B cell (primary cell): ENCODE results near the gene RSPO4. TPM values are rescaled to one million over a fixed set of nuclear protein-coding genes. Genes with fewer than 3 reads are reported as not detected.

Source experiments
- ATAC-seq: fragments of 200-7000 bp; cut with Tn5 transposase; one replicate; pipeline ENCODE4 v1.10.0; 2021; ENCODE audit warnings: low read depth, mild to moderate bottlenecking, moderate number of reproducible peaks, moderate library complexity
- CTCF ChIA-PET: fragments of 350-600 bp; sonication (Branson Sonifier 250); formaldehyde crosslinking; loops from one replicate; lab custom pipeline; 2021; ENCODE audit warnings: antibody characterized with exemption, inconsistent platforms; lab: Charles Lee
- POLR2A ChIA-PET: fragments of 350-600 bp; sonication (Branson Sonifier 250); formaldehyde crosslinking; loops from one replicate; lab custom pipeline; 2021; ENCODE audit warnings: antibody characterized with exemption; lab: Charles Lee
- DNase-seq: peaks from one replicate; pipeline ENCODE4 v3.0.0; 2013
- H2AFZ ChIP-seq: 2 replicates; pipeline ENCODE4 v1.6.1; 2012; ENCODE audit warnings: mild to moderate bottlenecking, low read depth, low read length; ENCODE audit not compliant: insufficient read depth, poor library complexity, severe bottlenecking
- H3K27ac ChIP-seq, 2 donors: 1 replicate in 1 of 2; 2 replicates in 1 of 2; pipeline ENCODE4 v1.5.1; 2012 to 2013; ENCODE audit warnings: low read length in 2 of 2, mild to moderate bottlenecking in 2 of 2, moderate library complexity in 1 of 2
- H3K27me3 ChIP-seq, 4 experiments: fragments of 200-600 bp in 1 of 4; sonication (generic) in 1 of 4; replicated peaks in 1 of 4; 1 replicate in 2 of 4; 2 replicates in 2 of 4; pipeline versions ENCODE4 v1.6.1 to v1.7.0; 2013 to 2016; ENCODE audit warnings: low read length in 3 of 4, mild to moderate bottlenecking in 2 of 4, mixed read lengths in 1 of 4, moderate library complexity in 1 of 4; ENCODE audit not compliant: insufficient read depth in 4 of 4, control insufficient read depth in 3 of 4; ENCODE audit errors: control extremely low read depth in 1 of 4
- H3K36me3 ChIP-seq, 2 experiments: replicated peaks in 1 of 2; 1 replicate in 1 of 2; 2 replicates in 1 of 2; pipeline versions ENCODE4 v1.6.1 to v1.7.1; 2013; ENCODE audit warnings: low read length in 1 of 2; ENCODE audit not compliant: insufficient read depth in 2 of 2, control insufficient read depth in 1 of 2; ENCODE audit errors: control extremely low read depth in 1 of 2, extremely low read depth in 1 of 2
- H3K4me1 ChIP-seq, 2 donors: fragments of 200-600 bp in 1 of 2; sonication (generic) in 1 of 2; 1 replicate in 1 of 2; 2 replicates in 1 of 2; pipeline versions ENCODE4 v1.5.1 to v1.6.1; 2013 to 2017; ENCODE audit warnings: low read length in 2 of 2; ENCODE audit not compliant: control insufficient read depth in 2 of 2, insufficient read depth in 2 of 2
- H3K4me2 ChIP-seq: replicated peaks from 2 replicates; pipeline ENCODE3; 2012; ENCODE audit warnings: mild to moderate bottlenecking, low read depth, low read length; ENCODE audit not compliant: poor library complexity, severe bottlenecking
- H3K4me3 ChIP-seq, 5 experiments: fragments of 200-600 bp in 1 of 5; sonication (generic) in 1 of 5; 1 replicate in 3 of 5; 2 replicates in 2 of 5; pipeline versions ENCODE4 v1.5.1 to v1.7.0; 2011 to 2016; ENCODE audit warnings: low read length in 4 of 5, mild to moderate bottlenecking in 4 of 5, low read depth in 2 of 5, control low read depth in 1 of 5, moderate library complexity in 1 of 5; ENCODE audit not compliant: insufficient read depth in 1 of 5; ENCODE audit errors: control extremely low read depth in 1 of 5, extremely low read depth in 1 of 5
- H3K79me2 ChIP-seq: fragments of 200-600 bp; sonication (generic); one replicate; pipeline ENCODE4 v1.6.0; 2016; ENCODE audit warnings: low read length; ENCODE audit not compliant: control insufficient read depth, insufficient read depth
- H3K9ac ChIP-seq: fragments of 200-600 bp; sonication (generic); 2 replicates; pipeline ENCODE4 v1.6.1; 2017; ENCODE audit warnings: mild to moderate bottlenecking, low read length, moderate library complexity
- H3K9me3 ChIP-seq, 3 donors: one replicate each; pipeline versions ENCODE4 v1.6.1 to v1.7.1; 2013; ENCODE audit warnings: low read length in 2 of 3; ENCODE audit not compliant: control insufficient read depth in 2 of 3, insufficient read depth in 1 of 3; ENCODE audit errors: control extremely low read depth in 1 of 3
- H4K20me1 ChIP-seq: 2 replicates; pipeline ENCODE4 v1.6.0; 2012; ENCODE audit warnings: mild to moderate bottlenecking, low read length; ENCODE audit not compliant: insufficient read depth, control insufficient read depth, poor library complexity, severe bottlenecking
- H3K27ac Mint-ChIP-seq: one replicate; pipeline ENCODE4 v1.8.0; 2021; ENCODE audit warnings: mixed read lengths
- H3K27me3 Mint-ChIP-seq: one replicate; pipeline ENCODE4 v1.8.0; 2021; ENCODE audit warnings: mixed read lengths
- H3K4me1 Mint-ChIP-seq: one replicate; pipeline ENCODE4 v1.8.0; 2021; ENCODE audit warnings: mixed read lengths
- H3K4me3 Mint-ChIP-seq: one replicate; pipeline ENCODE4 v1.8.0; 2021; ENCODE audit warnings: mixed read lengths
- H3K9me3 Mint-ChIP-seq: one replicate; pipeline ENCODE4 v1.8.0; 2022; ENCODE audit warnings: mixed read lengths; ENCODE audit not compliant: insufficient read depth
- EZH2 ChIP-seq: IDR thresholded peaks from 2 replicates; pipeline ENCODE4 v1.6.1; 2012; ENCODE audit warnings: borderline replicate concordance, low read depth, mild to moderate bottlenecking, moderate library complexity, low read length; ENCODE audit not compliant: insufficient read depth, poor library complexity, severe bottlenecking
- WGBS: methylation state at CpG from one replicate; pipeline ENCODE4 v1.1.5; 2013; ENCODE audit warnings: missing lambda C conversion rate; ENCODE audit not compliant: insufficient coverage; 5-methylcytosine and 5-hydroxymethylcytosine counted together
- intact Hi-C: fragments of 100-400 bp; cut with micrococcal nuclease; formaldehyde crosslinking; loops from one replicate; pipeline ENCODE4 v1.10.0; 2022
- polyA plus RNA-seq: library from polyadenylated mRNA; depleted of rRNA; stranded (reverse); fragments of >200 nt; gene quantifications from 2 replicates; pipeline ENCODE4 v1.2.3, GENCODE V29; 2012
- total RNA-seq, 2 donors: library from RNA; stranded (reverse); fragments of 120-200 nt in 1 of 2; gene quantifications; 1 replicate in 1 of 2; 2 replicates in 1 of 2; pipeline versions ENCODE4 v1.2.3 to v1.2.4, GENCODE V29; 2013 to 2022
- TF ChIP-seq, protein P1 (sequence below): fragments of 200-600 bp; IDR thresholded peaks from one replicate; pipeline ENCODE4 v1.8.0; 2022; ENCODE audit warnings: antibody characterized with exemption, mild to moderate bottlenecking

The RSPO4 gene
- total and polyA plus RNA-seq, 2 donors (not counting 1 experiment from before 2014, with no cell fraction given), result 0.04 to 0.37 TPM

- H3K27me3 ChIP-seq, result peaks cover 0 to 33% (median 1%) of the 10 kb centered on the region in 4 experiments
- TF ChIP-seq EZH2, result no peak
- TF ChIP-seq, protein P1, sequence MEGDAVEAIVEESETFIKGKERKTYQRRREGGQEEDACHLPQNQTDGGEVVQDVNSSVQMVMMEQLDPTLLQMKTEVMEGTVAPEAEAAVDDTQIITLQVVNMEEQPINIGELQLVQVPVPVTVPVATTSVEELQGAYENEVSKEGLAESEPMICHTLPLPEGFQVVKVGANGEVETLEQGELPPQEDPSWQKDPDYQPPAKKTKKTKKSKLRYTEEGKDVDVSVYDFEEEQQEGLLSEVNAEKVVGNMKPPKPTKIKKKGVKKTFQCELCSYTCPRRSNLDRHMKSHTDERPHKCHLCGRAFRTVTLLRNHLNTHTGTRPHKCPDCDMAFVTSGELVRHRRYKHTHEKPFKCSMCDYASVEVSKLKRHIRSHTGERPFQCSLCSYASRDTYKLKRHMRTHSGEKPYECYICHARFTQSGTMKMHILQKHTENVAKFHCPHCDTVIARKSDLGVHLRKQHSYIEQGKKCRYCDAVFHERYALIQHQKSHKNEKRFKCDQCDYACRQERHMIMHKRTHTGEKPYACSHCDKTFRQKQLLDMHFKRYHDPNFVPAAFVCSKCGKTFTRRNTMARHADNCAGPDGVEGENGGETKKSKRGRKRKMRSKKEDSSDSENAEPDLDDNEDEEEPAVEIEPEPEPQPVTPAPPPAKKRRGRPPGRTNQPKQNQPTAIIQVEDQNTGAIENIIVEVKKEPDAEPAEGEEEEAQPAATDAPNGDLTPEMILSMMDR, result no peak
- no peak overlapping the region for H3K4me3 ChIP-seq
- Mint-ChIP-seq H3K27ac (no peak overlapping the region), H3K9me3 (no peaks in the 10 kb centered on the region), H3K4me3 (no peak overlapping the region), H3K27me3 (peaks cover 33% of the 10 kb centered on the region), H3K4me1 (peaks cover 2% of the 10 kb centered on the region)
- ChIA-PET POLR2A (interaction anchor here (0.7 kb wide), 1 partner anchor 115 kb away, joined by 3 read pairs; no protein-coding TSS in a partner anchor), CTCF (interaction anchor here (1.0 to 6.0 kb wide), 16 partner anchors 9 to 255 kb away, joined by 3 to 301 read pairs (median 6); partner anchors contain the start of gene FAM110A)
- H2AFZ ChIP-seq, result no peak overlapping the region
- no CpG with 5 or more reads among the region's 1 CpG for WGBS
- DNase-seq, result no peak
- no peaks in the 10 kb centered on the region for H4K20me1 ChIP-seq
- H3K79me2 ChIP-seq, result no peaks in the 10 kb centered on the region
- no peak overlapping the region for H3K4me2 ChIP-seq
- intact Hi-C loops, result loop anchor here (5.0 kb wide), 1 partner anchor 255 kb away; no protein-coding TSS in a partner anchor
- peaks cover 4 to 5% of the 10 kb centered on the region in 2 donors for H3K4me1 ChIP-seq
- peaks cover 0 to 6% (median 0%) of the 10 kb centered on the region in 3 donors for H3K9me3 ChIP-seq
- ATAC-seq, result no peak
- H3K27ac ChIP-seq, result no peak overlapping the region
- H3K36me3 ChIP-seq, result no peaks in the 10 kb centered on the region
- H3K9ac ChIP-seq, result no peak overlapping the region
Measured at GRCh38 chr20:957544-957943, 44.6 kb downstream of the RSPO4 start.

- TF ChIP-seq, protein P1, result peak; percentile 99
- no peak for TF ChIP-seq EZH2
- H4K20me1 ChIP-seq, result no peaks in the 10 kb centered on the region
- peaks cover 2% of the 10 kb centered on the region for H3K4me1 Mint-ChIP-seq
- no peak overlapping the region for H3K4me3 Mint-ChIP-seq
- H2AFZ ChIP-seq, result no peak overlapping the region
- H3K27me3 ChIP-seq, result peaks cover 0 to 30% (median 1%) of the 10 kb centered on the region in 4 experiments
- POLR2A ChIA-PET, result no interaction called here
- no peak overlapping the region for H3K27ac Mint-ChIP-seq
- no peaks in the 10 kb centered on the region for H3K79me2 ChIP-seq
- no peak overlapping the region for H3K9ac ChIP-seq
- 12% methylated on average over 12 of the region's 13 CpGs for WGBS
- H3K36me3 ChIP-seq, result no peaks in the 10 kb centered on the region
- peak; percentile 88 for ATAC-seq
- peaks cover 43% of the 10 kb centered on the region for H3K27me3 Mint-ChIP-seq
- no peak overlapping the region for H3K4me3 ChIP-seq
- intact Hi-C loops, result loop anchor here (5.0 kb wide), 1 partner anchor 256 kb away; no protein-coding TSS in a partner anchor
- H3K9me3 Mint-ChIP-seq, result no peaks in the 10 kb centered on the region
- DNase-seq, result peak; percentile 84
- peaks cover 0 to 6% (median 0%) of the 10 kb centered on the region in 3 donors for H3K9me3 ChIP-seq
- no peak overlapping the region for H3K27ac ChIP-seq
- CTCF ChIA-PET, result interaction anchor here (0.7 to 6.0 kb wide), 47 partner anchors 8 to 553 kb away, joined by 3 to 301 read pairs (median 4); partner anchors contain the start of gene FAM110A
- no peak overlapping the region for H3K4me2 ChIP-seq
- peaks cover 4 to 5% of the 10 kb centered on the region in 2 donors for H3K4me1 ChIP-seq
Measured at GRCh38 chr20:956330-956951, 45.7 kb downstream of the RSPO4 start.
